H9 (cell line): ENCODE results near the gene KIF6. TPM values are rescaled to one million over a fixed set of nuclear protein-coding genes. Genes with fewer than 3 reads are reported as not detected.

Source experiments
- DNase-seq: peaks from one replicate; pipeline ENCODE4 v3.0.0-alpha.2; 2017
- H2AFZ ChIP-seq: one replicate; pipeline ENCODE4 v1.6.1; 2013; ENCODE audit warnings: mild to moderate bottlenecking, low read length, control low read depth, moderate library complexity
- H2AK5ac ChIP-seq: 2 replicates; pipeline ENCODE4 v1.6.1; 2013; ENCODE audit warnings: low read length, control low read depth, mixed read lengths; ENCODE audit not compliant: insufficient read length
- H2BK120ac ChIP-seq: one replicate; pipeline ENCODE4 v1.6.1; 2013; ENCODE audit warnings: low read depth, mild to moderate bottlenecking, low read length, control low read depth, inconsistent platforms; ENCODE audit not compliant: poor library complexity, severe bottlenecking
- H2BK12ac ChIP-seq: 2 replicates; pipeline ENCODE4 v1.6.1; 2013; ENCODE audit warnings: low read length, control low read depth, mixed read lengths, low read depth; ENCODE audit not compliant: insufficient read length
- H2BK15ac ChIP-seq: 2 replicates; pipeline ENCODE4 v1.6.1; 2013; ENCODE audit warnings: low read depth, low read length, control low read depth
- H2BK20ac ChIP-seq: one replicate; pipeline ENCODE4 v1.6.1; 2013; ENCODE audit warnings: low read depth, mild to moderate bottlenecking, low read length, control low read depth, inconsistent platforms; ENCODE audit not compliant: poor library complexity, severe bottlenecking
- H2BK5ac ChIP-seq: 2 replicates; pipeline ENCODE4 v1.6.1; 2013; ENCODE audit warnings: low read length, control low read depth, mixed read lengths; ENCODE audit not compliant: insufficient read length
- H3K14ac ChIP-seq: 2 replicates; pipeline ENCODE4 v1.6.1; 2013; ENCODE audit warnings: low read length, control low read depth; ENCODE audit not compliant: insufficient read depth
- H3K18ac ChIP-seq: 2 replicates; pipeline ENCODE4 v1.6.1; 2013; ENCODE audit warnings: low read depth, mild to moderate bottlenecking, mixed read lengths, low read length, control low read depth; ENCODE audit not compliant: insufficient read length
- H3K23ac ChIP-seq: 2 replicates; pipeline ENCODE4 v1.6.1; 2013; ENCODE audit warnings: low read length, control low read depth, mixed read lengths, low read depth; ENCODE audit not compliant: insufficient read length
- H3K23me2 ChIP-seq: 2 replicates; pipeline ENCODE4 v1.6.1; 2013; ENCODE audit warnings: low read depth, mild to moderate bottlenecking, mixed read lengths, low read length, control low read depth; ENCODE audit not compliant: insufficient read length, poor library complexity, severe bottlenecking
- H3K27ac ChIP-seq: 2 replicates; pipeline ENCODE4 v1.5.1; 2013; ENCODE audit warnings: low read length, control low read depth, mixed read lengths, low read depth; ENCODE audit not compliant: insufficient read length
- H3K27me3 ChIP-seq: 2 replicates; pipeline ENCODE4 v1.6.1; 2013; ENCODE audit warnings: low read length, control low read depth, inconsistent platforms; ENCODE audit not compliant: insufficient read depth
- H3K4ac ChIP-seq: 2 replicates; pipeline ENCODE4 v1.6.1; 2013; ENCODE audit warnings: low read depth, mild to moderate bottlenecking, control low read depth, inconsistent platforms, low read length, moderate library complexity
- H3K4me1 ChIP-seq: 2 replicates; pipeline ENCODE4 v1.6.1; 2013; ENCODE audit warnings: low read length, control low read depth, inconsistent platforms; ENCODE audit not compliant: insufficient read depth
- H3K4me2 ChIP-seq: 2 replicates; pipeline ENCODE4 v1.6.1; 2013; ENCODE audit warnings: low read length, control low read depth, mixed read lengths; ENCODE audit not compliant: insufficient read length, insufficient read depth
- H3K56ac ChIP-seq: 2 replicates; pipeline ENCODE4 v1.6.1; 2013; ENCODE audit warnings: low read depth, mild to moderate bottlenecking, mixed read lengths, low read length, control low read depth; ENCODE audit not compliant: insufficient read length
- H3K79me1 ChIP-seq: 2 replicates; pipeline ENCODE4 v1.6.1; 2013; ENCODE audit warnings: low read depth, mild to moderate bottlenecking, moderate library complexity, low read length, control low read depth, inconsistent platforms; ENCODE audit not compliant: insufficient read depth, poor library complexity, severe bottlenecking
- H3K79me2 ChIP-seq: 2 replicates; pipeline ENCODE4 v1.6.1; 2013; ENCODE audit warnings: low read length, control low read depth, inconsistent platforms; ENCODE audit not compliant: insufficient read depth
- H3K9ac ChIP-seq: 2 replicates; pipeline ENCODE4 v1.6.1; 2013; ENCODE audit warnings: low read length, control low read depth, mixed read lengths; ENCODE audit not compliant: insufficient read length; ENCODE audit errors: extremely low read depth
- H3K9me3 ChIP-seq: one replicate; pipeline ENCODE4 v1.6.1; 2013; ENCODE audit warnings: low read depth, low read length, inconsistent platforms; ENCODE audit not compliant: control insufficient read depth
- H3T11ph ChIP-seq: one replicate; pipeline ENCODE4 v1.6.1; 2013; ENCODE audit warnings: mild to moderate bottlenecking, low read length, control low read depth, inconsistent platforms
- H4K20me1 ChIP-seq: one replicate; pipeline ENCODE4 v1.6.1; 2013; ENCODE audit not compliant: control insufficient read depth, insufficient read length, insufficient read depth
- H4K5ac ChIP-seq: 2 replicates; pipeline ENCODE4 v1.6.1; 2013; ENCODE audit warnings: low read depth, mild to moderate bottlenecking, mixed read lengths, low read length, control low read depth; ENCODE audit not compliant: insufficient read length
- H4K8ac ChIP-seq: replicated peaks from 2 replicates; pipeline ENCODE4 v1.6.1; 2013; ENCODE audit warnings: low read length, control low read depth, mixed read lengths, low read depth; ENCODE audit not compliant: insufficient read length
- H4K91ac ChIP-seq: 2 replicates; pipeline ENCODE4 v1.6.1; 2013; ENCODE audit warnings: low read depth, mild to moderate bottlenecking, moderate library complexity, mixed read lengths, low read length, control low read depth; ENCODE audit not compliant: insufficient read length
- H3K27ac Mint-ChIP-seq, 3 experiments: 2 replicates in 2 of 3; 3 replicates in 1 of 3; pipeline ENCODE4 v1.8.0; 2020 to 2021; ENCODE audit warnings: mixed read lengths in 3 of 3, mild to moderate bottlenecking in 1 of 3, moderate library complexity in 1 of 3
- H3K27me3 Mint-ChIP-seq: 2 replicates; pipeline ENCODE4 v1.8.0; 2021; ENCODE audit warnings: low read depth, mild to moderate bottlenecking, moderate library complexity, mixed read lengths
- H3K36me3 Mint-ChIP-seq, 3 experiments: 2 replicates in 2 of 3; 3 replicates in 1 of 3; pipeline ENCODE4 v1.8.0; 2020 to 2021; ENCODE audit warnings: low read depth in 3 of 3, mixed read lengths in 3 of 3; ENCODE audit not compliant: insufficient read depth in 1 of 3
- H3K4me1 Mint-ChIP-seq, 2 experiments: 2 replicates each; pipeline ENCODE4 v1.8.0; 2020; ENCODE audit warnings: mixed read lengths in 2 of 2
- H3K4me3 Mint-ChIP-seq, 2 experiments: 2 replicates in 1 of 2; 3 replicates in 1 of 2; pipeline ENCODE4 v1.8.0; 2020 to 2021; ENCODE audit warnings: mild to moderate bottlenecking in 2 of 2, mixed read lengths in 2 of 2, moderate library complexity in 1 of 2
- H3K9me3 Mint-ChIP-seq, 2 experiments: 2 replicates in 1 of 2; 3 replicates in 1 of 2; pipeline ENCODE4 v1.8.0; 2020; ENCODE audit warnings: mild to moderate bottlenecking in 2 of 2, mixed read lengths in 2 of 2, moderate library complexity in 1 of 2
- CTCF ChIP-seq: fragments of 200-600 bp; sonication (generic); conservative IDR thresholded peaks from 3 replicates; pipeline ENCODE4 v1.8.0; 2021; ENCODE audit warnings: antibody characterized with exemption, mild to moderate bottlenecking
- total RNA-seq: library from RNA; stranded (reverse); gene quantifications from 2 replicates; pipeline ENCODE4 v1.2.1, GENCODE V29; 2021

KIF6 gene
- total RNA-seq, 1 experiment from 2014 or later = 0.63 TPM

- no peak overlapping the region for H3K4ac ChIP-seq
- no peak overlapping the region for H2BK5ac ChIP-seq
- H3K4me2 ChIP-seq = no peak overlapping the region
- no peak overlapping the region for H2BK20ac ChIP-seq
- no peak overlapping the region for H2BK120ac ChIP-seq
- no peaks in the 10 kb centered on the region for H3K79me1 ChIP-seq
- H3K27ac ChIP-seq = no peak overlapping the region
- H2AFZ ChIP-seq = no peak overlapping the region
- H3K4me3 Mint-ChIP-seq = no peak overlapping the region
- no peak overlapping the region for H4K8ac ChIP-seq
- H2AK5ac ChIP-seq = no peak overlapping the region
- H3K9ac ChIP-seq = no peak overlapping the region
- no peak overlapping the region for H3K27ac Mint-ChIP-seq
- no peaks in the 10 kb centered on the region for H3K27me3 ChIP-seq
- no peak overlapping the region for H4K5ac ChIP-seq
- no peak overlapping the region for H2BK12ac ChIP-seq
- no peaks in the 10 kb centered on the region for H3K9me3 ChIP-seq
- H2BK15ac ChIP-seq = no peak overlapping the region
- no peaks in the 10 kb centered on the region for H3K79me2 ChIP-seq
- no peak overlapping the region for H3K23ac ChIP-seq
- H4K91ac ChIP-seq = no peak overlapping the region
- no peak for DNase-seq
- H3K18ac ChIP-seq = no peak overlapping the region
- TF ChIP-seq CTCF = no peak
- no peaks in the 10 kb centered on the region for H3K23me2 ChIP-seq
- no peak overlapping the region for H3K56ac ChIP-seq
- no peak overlapping the region for H3K14ac ChIP-seq
- no peak overlapping the region for H3T11ph ChIP-seq
- peaks cover 6% of the 10 kb centered on the region in 2 experiments; a peak in 3 of 4 replicates for H3K4me1 Mint-ChIP-seq
- no peaks in the 10 kb centered on the region for H3K9me3 Mint-ChIP-seq
- no peaks in the 10 kb centered on the region for H3K27me3 Mint-ChIP-seq
- 0 out of 2 replicates have a peak, but pooled peaks cover 2% of the 10 kb centered on the region for H3K4me1 ChIP-seq
- no peaks in the 10 kb centered on the region for H3K36me3 Mint-ChIP-seq
- H4K20me1 ChIP-seq = no peaks in the 10 kb centered on the region
Observed at GRCh38 chr6:39714802-39715201, 10.4 kb downstream of the KIF6 start.
